ENCODE results near the gene NEO1.

NEO1 gene, protein sequence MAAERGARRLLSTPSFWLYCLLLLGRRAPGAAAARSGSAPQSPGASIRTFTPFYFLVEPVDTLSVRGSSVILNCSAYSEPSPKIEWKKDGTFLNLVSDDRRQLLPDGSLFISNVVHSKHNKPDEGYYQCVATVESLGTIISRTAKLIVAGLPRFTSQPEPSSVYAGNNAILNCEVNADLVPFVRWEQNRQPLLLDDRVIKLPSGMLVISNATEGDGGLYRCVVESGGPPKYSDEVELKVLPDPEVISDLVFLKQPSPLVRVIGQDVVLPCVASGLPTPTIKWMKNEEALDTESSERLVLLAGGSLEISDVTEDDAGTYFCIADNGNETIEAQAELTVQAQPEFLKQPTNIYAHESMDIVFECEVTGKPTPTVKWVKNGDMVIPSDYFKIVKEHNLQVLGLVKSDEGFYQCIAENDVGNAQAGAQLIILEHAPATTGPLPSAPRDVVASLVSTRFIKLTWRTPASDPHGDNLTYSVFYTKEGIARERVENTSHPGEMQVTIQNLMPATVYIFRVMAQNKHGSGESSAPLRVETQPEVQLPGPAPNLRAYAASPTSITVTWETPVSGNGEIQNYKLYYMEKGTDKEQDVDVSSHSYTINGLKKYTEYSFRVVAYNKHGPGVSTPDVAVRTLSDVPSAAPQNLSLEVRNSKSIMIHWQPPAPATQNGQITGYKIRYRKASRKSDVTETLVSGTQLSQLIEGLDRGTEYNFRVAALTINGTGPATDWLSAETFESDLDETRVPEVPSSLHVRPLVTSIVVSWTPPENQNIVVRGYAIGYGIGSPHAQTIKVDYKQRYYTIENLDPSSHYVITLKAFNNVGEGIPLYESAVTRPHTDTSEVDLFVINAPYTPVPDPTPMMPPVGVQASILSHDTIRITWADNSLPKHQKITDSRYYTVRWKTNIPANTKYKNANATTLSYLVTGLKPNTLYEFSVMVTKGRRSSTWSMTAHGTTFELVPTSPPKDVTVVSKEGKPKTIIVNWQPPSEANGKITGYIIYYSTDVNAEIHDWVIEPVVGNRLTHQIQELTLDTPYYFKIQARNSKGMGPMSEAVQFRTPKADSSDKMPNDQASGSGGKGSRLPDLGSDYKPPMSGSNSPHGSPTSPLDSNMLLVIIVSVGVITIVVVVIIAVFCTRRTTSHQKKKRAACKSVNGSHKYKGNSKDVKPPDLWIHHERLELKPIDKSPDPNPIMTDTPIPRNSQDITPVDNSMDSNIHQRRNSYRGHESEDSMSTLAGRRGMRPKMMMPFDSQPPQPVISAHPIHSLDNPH (N-terminal part only)

DNA sequence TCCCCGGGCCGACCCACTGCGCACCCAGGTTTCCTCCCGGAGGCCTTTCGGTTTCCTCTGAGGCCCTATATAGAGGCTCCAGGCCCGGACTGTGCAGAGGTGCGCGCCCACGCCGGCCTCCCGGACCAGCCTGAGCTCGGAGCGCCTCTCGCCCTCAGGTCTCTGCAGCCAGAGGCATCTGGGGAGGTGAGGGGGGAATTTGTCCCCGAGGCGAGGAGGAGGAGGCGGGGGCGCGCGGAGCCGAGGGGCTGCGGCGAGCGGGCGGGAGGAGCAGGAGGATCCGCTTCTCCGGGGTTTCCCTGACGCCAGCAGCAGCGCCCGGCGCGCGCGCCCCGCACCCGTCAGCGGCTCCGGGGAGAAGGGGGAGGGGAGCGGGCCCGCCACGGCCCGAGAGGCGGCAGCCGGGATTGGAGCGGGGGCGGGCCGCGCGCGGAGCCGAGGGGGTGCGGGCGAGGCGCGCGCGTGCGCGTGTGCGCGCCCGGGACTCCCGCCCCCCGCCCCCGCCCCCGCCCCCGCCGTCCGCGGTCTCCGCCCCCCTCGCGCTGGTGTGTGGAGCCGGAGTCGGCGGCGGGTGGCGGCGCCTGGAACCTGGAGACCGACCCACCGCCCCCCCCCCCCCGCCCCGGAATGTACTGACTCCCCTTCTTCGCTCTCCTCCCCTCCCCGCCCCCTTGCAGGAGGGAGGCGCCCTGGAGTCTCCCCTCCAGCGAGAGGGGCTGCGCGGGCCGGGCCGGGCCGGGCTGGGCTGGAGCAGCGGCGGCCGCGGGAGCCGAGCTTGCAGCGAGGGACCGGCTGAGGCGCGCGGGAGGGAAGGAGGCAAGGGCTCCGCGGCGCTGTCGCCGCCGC is at the start of gene NEO1:
Gene NEO1, plus strand, starts transcription at position 657 of the 846 bp plus-strand sequence. CDS start 213 bp downstream, outside the sequence.
- in situ Hi-C loops (cut with MboI; ENCODE audit: low sequenced_read_pairs): no loop called here

DNA sequence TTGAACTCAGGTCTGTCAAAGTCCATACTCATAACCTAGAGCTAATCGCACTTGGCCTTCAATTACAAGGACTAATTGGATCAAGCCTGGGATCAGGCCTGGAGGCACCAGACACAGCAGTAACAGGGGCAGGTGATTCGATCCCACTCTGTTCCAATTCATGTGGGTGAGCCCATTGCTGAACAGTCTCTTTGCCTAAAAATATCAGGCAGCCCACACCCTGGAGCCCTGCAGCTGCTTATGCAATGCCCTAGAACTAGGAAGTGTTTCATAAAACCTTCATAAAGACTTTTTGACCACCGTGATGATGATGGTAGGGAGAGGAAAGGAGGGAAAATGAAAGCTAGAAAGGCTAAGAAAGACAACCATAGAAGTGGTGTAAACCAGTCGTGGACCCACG is 47.8 kb upstream of the NEO1 start:
- in situ Hi-C loops (cut with MboI; ENCODE audit: low sequenced_read_pairs): no loop called here

DNA sequence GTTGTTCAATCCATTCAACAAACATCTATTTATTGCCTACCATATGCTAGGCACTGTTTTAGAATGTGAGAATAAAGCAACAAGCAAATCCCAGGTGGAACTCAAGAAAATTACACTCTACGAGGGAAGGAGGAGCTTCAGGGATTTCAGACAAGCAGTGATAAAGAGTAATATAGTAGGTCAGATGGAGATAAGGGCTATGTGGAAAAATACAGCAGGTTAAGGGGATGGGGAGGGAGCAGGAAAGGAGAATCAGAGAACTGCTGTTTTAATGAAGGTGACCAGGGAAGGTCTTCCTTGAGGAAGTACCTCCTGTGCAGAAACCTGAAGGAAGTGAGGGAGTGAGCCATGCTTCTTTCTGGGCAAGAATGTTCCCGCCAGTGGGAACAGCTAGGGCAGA is 47.2 kb upstream of the NEO1 start:
- in situ Hi-C loops (cut with MboI; ENCODE audit: low sequenced_read_pairs): no loop called here

DNA sequence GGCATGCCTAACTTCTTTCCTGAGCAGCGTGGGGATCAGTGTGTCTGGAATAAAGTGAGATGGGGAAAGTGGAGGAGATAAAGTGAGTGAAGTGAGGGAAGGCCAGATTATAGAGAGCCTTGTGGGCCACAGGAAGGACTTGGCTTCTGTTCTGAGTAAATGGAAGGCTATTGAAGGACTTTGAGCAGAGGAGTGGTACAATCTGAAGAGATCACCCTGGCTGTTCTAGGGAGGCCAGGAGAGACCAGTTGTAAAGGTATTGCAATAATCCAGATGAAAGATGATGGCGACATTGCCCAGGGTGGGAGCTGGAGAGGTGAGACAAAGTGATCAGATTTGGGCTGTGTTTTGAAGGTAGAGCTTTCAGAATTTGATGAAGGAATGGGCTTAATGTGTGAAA is 46.8 kb upstream of the NEO1 start:
- in situ Hi-C loops (cut with MboI; ENCODE audit: low sequenced_read_pairs): no loop called here

DNA sequence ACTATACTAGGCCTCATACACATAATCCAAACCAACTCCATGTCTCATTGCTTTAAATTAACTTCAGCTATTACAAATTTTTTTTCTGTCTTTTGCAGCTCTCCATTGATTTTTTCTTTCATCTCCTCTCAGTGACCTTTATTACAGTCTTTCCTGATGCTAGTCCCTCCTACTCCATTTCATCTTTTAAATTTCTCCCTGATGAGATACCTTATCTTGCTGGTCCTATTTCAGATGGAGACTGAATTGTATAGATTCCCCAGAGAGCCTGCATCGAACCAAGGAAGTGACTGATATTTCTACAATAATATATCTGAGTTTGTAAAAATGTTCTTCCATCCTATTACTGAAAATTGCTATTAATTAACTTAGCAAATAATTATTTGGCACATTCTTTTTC is 45.7 kb upstream of the NEO1 start:
- in situ Hi-C loops (cut with MboI; ENCODE audit: low sequenced_read_pairs): no loop called here

DNA sequence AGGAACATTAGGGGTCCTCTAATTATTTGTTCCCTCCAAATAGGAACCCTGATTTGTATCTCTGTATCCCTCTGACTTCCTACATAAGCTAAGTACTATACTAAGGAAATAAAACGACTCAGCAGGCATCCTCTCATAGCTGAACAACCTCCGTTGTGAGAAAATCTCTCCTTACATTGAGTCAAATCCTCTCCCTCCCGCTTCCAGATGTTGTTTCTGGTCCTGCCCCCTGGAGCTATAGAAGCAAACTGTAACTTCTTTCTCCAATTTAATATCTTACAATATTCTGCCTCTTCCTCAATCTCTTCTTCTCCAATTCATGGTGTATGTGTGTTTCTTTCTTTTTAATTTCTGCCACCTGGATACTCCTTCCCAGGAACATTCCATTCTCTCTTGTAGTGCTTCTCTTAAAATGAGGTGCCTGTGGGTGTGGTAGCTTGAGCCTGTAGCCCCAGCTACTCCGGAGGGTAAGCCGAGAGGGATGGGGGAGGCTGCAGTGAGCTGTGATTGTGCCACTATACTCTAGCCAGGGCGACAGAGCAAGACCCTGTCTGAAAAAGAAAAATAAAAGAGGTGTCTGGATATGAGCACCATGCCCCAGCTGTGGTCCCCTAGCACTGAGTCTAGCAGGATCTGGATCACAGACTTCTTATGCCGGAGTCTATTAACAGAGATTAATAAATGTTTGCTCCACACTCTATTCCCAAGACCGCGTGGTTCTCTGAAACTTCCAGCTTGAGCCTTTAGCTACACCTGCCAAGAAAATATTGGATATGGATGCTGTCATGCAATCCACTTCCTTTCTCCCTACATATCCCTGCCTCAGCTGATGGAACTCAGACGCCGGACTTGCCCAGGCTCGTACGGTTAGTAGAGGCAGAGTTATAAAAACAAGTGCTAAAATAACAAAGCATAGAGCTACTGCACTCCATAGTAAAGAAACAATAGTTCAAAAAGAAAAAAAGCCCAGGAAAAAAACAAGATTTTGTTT is 42.9 kb upstream of the NEO1 start:
- in situ Hi-C loops (cut with MboI; ENCODE audit: low sequenced_read_pairs): no loop called here

DNA sequence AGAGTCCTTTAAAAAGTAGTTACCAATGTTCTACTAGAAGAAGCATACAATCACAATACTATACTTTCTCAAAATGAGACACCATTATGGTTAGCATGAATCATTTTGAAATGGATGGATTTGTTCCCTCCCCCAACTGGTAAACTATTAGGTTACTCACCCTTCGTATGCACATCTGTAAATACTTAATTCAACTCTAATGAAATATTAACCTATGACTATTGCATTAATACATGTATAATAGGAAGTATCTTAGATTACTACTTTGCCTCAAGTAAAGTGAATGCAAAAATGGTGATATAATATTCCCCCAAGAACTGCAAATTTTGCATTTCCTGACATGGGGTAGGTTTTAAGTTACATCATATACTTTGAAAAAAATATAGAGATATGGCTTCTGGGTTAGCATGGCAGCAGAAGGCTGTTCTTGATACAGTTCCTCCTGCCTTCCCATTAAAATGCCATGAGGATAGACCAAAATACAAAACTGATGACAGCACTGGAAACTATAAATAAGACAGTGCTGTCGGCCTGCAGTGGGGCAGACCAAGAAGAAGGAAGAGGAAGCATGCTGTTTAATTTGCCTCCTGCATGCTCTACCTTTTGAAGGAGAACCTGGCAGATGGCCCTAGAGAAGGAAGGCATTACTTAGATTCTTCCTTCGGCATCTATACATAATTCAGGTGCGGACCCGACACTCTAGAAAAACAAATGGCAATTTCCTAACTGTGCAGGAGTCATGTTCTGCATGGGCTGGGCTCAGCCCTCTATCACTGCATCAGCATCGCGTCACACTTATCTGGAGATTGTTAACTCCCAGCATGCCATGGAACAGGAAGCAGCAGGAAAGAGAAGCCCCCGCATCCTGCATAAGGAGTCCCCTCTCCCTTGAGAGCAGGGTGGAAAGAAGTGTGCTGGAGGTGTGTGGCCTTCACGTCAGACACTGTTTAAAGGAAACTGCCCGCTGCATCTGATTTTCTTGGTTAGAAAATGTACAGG is 41.8 kb upstream of the NEO1 start:
- in situ Hi-C loops (cut with MboI; ENCODE audit: low sequenced_read_pairs): no loop called here

DNA sequence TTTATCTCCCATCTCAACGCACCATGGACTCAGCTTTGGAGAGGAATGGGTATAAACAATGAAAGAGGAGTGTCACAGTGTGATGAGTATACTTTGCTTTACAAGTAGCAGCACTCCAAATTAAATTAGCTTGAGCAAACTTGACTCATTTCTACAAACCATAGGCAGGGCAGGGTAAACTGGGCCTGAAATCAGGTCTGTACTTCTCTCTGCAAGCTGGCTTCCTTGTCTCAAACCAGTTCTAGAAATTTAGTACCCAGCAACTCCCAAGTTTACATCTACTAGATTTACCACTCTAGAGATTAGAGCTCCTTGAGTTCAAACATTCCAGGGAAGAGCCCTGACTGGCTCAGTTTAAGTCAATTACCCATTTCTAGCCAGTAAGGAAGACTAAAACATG is 37.4 kb upstream of the NEO1 start:
- in situ Hi-C loops (cut with MboI; ENCODE audit: low sequenced_read_pairs): no loop called here

DNA sequence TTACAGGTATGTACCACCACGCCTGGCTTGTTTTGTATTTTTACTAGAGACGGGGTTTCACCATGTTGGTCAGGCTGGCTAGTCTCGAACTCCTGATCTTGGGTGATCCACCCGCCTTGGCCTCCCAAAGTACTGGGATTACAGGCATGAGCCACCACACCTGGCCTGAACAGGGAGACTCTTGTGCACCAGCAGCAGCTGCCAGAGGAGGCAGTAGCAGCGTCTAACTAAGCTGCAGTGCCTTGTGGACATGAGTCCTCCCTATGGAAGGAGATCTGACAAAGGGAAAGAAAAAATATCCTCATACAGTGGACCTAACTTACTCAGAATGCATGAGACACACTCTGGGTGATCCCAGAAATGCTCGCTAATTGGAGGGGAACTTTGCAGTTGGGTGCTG is 36.8 kb upstream of the NEO1 start:
- in situ Hi-C loops (cut with MboI; ENCODE audit: low sequenced_read_pairs): no loop called here

DNA sequence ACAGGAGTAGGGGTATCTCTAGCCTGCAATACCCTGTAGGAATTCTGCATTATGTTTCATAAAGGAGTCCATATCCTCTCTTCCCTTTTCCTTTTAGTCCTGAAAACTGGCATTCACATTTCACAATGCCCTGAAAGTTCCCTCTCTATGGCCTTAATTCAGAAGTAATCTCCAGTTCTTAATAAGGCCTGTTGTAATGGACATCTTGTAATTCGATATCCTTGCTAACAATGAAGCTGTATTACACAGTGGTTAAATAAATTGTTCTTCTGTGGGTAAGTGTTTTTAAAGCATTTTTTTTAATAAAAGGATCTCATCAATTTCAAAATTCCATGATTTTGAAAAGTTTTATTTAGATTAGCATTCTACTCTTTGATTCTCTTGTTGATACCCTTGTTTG is 34.3 kb upstream of the NEO1 start:
- in situ Hi-C loops (cut with MboI; ENCODE audit: low sequenced_read_pairs): no loop called here

DNA sequence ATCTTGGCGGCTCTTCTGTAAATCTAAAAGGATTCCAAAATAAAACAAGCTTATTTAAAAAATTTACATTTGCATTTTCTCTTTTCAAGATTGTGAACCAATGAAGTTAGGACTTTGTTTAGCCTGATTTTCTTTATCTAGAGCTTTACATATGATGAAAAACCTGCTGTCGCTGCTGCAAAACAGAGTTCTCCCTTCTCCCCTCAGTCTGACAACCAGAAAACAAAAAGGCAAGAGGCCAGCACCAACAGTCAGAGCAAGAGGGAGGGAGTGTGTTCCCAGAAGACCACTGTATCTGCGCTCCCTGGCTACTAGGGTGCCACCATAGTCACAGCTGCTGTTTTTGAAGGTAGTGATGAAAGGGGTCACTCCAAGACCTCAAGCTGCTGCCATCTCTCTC is 33.1 kb upstream of the NEO1 start:
- in situ Hi-C loops (cut with MboI; ENCODE audit: low sequenced_read_pairs): no loop called here

DNA sequence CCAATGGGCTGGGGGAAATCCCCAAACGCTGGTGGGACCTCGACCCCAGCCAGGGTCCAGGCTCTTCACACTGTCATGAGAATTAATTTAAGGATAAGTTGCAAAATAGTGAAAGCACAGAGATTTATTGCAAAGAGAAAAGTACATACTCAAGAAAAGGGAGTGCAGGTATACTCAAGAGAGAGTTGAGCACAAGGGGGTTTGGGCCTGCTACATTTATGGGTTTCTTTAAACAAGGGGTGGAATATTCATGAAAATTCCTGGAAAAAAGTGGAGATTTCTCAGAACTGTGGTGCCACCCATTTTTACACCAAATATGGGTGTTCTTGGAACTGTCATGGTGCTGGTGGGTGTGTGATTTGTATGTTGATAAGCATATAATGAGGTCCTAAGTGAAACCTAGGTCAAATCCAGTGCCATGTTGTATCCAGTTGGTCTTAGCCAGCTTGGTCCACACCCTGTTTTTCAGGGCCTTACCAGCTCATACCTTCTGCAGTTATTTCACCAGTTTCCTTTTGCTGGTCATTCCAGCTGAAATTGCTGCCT is 32.6 kb upstream of the NEO1 start:
- in situ Hi-C loops (cut with MboI; ENCODE audit: low sequenced_read_pairs): no loop called here

DNA sequence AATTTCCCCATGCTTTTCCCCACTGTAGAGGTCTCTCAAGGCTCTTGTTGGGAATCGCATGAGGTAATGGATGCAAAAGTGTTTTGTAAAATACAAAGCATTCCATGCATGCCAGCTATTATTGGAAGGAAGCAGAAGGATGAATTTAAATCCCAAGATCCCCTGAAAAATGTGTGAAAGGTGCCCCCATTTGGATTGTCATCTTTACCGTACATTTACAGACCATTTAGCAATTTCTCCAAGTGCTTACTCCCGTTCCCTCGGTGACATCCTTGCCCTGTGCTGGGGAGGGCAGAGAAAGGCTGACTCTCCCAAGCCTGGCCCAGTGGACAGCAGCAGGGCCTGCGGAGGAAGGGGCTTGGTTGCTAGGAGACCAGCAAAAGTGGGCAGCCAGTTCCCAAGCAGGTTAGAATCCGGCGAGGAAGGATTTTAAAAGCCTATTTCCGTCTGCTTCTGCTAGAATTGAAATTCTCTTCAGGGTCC is 31.1 kb upstream of the NEO1 start:
- in situ Hi-C loops (cut with MboI; ENCODE audit: low sequenced_read_pairs): no loop called here

DNA sequence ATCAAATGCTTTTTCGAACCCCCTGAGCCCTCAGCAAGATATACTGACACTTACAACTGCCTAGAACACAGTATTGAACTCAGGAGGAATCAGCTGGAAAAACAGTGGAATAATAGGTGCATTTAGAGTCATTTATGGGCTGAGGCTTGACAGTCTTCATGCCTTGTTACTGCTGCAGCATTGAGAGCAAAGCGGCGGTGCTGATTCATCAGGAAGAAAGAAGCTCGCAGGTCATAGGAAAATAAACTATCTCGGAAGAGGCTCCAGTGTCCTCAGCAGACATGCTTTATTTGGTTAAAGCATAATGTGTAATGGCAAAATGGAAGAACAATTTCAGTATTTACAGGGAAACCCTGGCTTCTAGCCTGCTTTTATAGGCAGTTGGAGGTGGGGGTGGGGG is 30.1 kb upstream of the NEO1 start:
- in situ Hi-C loops (cut with MboI; ENCODE audit: low sequenced_read_pairs): no loop called here

DNA sequence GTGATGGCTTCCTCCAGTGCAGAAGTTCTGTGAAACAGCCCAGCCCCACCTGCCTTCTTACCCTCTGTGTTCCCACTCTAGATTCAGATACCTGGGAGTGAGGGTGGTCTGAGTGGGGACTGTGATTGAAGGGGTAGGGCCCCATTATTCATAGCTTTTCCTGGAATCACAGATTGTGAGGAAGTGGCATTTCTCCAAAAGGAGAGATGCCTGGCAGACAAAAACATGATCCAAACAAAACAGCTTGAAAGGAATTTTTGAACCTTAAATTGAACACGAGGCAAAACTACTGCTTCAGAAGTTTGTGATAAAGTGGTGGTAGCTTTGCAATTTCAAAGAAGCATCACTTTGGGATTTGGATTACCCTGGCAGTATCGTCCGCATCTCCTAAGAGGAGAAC is 29.2 kb upstream of the NEO1 start:
- in situ Hi-C loops (cut with MboI; ENCODE audit: low sequenced_read_pairs): no loop called here

DNA sequence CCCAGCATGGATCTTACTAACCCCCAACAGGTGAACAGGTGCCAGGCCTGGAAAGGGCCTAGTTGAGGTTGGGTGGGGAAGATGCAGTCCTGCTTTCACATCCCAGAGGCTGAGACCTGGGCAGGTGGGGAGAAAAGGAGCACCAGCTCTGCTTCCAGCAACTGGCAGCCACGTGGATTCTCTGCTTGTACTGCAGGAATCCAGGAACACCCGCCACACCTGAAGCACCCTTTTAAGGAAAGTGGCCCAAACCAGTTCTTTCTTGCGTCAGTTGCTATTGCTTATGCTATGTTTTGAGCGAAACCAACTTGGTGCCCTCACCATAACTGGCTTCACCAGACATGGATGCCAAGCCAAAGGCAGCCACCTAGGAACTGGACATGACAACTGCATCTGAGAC is 28.1 kb upstream of the NEO1 start:
- in situ Hi-C loops (cut with MboI; ENCODE audit: low sequenced_read_pairs): no loop called here

DNA sequence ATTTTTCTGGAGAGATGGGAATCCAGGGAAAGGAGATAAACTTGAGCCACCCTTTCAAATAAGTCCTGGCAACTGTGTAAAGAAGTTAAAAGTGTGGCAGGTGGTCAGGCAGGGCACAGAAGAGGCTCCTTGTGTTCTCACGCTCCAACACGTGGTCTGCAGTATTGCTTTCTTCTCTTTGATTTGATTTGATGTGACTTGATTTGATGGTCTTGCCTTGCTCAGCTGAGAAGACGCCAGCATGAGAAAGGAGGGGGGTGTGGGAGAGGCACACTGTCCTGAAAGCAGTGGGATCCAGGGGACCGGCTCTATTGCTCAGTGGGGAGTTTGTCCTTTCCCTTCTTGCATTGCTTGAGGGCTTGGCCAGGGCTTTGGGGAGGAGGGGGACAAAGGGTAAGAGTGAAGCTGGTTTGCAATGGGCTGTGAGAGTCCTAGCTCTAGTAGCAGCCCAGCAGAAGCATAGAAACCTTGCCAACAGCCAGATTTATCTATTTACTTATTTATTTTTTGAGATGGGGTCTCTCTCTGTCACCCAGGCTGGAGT is 25.7 kb upstream of the NEO1 start:
- in situ Hi-C loops (cut with MboI; ENCODE audit: low sequenced_read_pairs): no loop called here

All from HL-60/S4 treated with retinoic acid at 250 ng/mL for 4 days and 3 days (cell line).